ENCODE results near the gene TBC1D9.
"Not testable (repeated sequence)": the region's sequence is repeated elsewhere in the genome, so short reads cannot be mapped to it uniquely, and the experiment has no call there.

Gene TBC1D9

DNA sequence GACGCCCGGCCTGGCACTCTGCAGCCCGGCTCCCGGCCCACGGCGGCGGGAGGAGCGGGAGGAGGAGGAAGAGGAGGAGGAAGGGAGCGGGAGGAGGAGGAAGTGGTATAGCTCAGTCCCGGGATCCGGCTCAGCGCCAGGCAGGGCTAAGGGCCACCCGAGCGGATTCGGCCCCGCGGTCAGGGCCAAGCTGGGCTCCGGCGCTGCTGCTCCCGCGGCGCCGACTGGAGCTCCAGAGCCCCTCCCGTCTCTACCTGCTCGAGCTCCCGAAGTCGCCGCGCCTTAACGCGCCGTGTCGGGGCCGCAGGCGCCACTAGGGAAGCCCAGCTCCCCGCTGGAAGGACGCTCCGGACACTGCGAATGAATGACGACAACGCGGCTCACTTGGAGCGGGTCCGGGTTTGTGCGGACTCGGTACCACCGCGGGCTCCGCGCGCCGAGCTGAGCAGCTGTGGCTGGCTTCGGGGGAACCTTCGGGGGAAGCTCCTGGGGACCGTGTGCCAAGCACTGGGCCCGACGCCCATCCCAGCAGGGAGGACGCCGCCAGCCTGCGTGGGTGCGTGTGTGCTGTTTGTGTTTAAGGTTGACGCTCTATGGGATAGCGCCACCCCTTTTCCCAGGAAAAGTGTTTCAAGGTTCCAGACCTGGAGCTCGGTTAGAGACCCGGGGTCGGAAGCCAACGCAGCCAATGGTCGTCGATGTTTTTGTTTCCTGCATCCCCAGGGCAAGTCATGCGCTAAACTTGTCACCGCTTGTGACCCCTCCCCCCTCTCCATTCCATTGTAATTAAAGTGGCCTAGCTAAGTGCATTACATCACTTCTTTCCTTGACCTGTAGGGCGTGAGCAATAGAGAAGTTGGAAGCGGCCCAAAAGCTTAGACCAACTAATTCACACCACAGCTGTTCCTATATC is at the start of gene TBC1D9:
TBC1D9 (minus strand) TSS at position 67 of the 913 bp plus-strand sequence. CDS start 340 bp downstream, outside the sequence.
- peak; percentile 34 to 43 for DNase-seq

DNA sequence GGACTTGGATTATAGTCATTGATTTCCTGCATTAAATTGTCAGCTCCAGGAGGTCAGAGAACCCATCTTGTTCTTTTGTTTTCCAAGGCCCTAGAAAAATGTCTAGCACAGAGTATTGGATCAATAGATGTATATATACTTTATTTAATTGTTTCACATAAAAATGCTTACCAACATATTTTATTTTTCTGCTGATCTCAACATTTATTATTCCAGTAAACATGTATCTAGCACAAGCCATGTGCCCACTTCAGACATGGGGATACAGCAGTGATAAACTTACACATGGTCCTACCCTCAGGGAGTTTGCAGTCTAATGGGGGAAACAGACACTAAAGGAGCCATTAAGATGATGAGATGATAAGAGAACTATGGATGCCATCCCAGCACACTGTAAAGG is 49.1 kb upstream of the TBC1D9 start:
- no peak for DNase-seq

DNA sequence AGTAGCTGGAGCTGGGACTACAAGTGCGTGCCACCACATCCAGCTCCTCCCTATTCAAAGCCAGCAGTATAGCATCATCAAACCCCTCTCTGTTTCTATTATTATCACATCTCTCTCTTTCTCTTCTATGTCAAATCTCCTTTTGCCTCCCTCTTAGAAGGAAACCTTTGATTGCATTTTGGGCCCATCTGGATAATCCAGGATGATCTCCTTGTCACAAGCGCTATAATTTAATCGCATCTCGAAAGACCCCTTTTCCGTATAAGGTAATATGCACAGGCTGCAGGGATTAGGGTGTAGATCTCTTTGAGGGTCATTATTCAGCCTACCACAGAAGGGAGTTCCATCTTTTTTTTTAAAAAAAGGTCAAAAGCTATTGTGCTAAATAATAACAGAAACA is 46.4 kb upstream of the TBC1D9 start:
- DNase-seq, result no peak

DNA sequence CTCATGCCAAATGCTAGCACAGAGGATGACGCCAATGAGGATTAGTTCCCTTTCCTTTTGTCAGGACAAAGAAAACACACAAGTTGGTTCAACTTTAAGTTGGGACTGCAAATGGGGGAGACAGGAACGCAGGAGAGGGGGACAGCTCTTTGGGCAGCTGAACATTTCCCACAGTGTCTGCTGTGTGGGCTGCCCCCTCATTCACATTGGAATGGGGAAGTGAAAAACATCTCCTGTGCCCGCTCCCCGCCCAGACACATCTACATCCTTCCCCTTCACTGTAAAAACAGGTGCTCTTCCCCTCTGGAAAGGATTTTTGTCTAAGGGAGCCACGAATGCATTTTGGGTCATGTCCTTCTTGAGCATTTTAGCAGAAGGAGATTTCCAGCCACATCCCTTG is 44.5 kb upstream of the TBC1D9 start:
- DNase-seq, result peak; percentile 21 to 47

DNA sequence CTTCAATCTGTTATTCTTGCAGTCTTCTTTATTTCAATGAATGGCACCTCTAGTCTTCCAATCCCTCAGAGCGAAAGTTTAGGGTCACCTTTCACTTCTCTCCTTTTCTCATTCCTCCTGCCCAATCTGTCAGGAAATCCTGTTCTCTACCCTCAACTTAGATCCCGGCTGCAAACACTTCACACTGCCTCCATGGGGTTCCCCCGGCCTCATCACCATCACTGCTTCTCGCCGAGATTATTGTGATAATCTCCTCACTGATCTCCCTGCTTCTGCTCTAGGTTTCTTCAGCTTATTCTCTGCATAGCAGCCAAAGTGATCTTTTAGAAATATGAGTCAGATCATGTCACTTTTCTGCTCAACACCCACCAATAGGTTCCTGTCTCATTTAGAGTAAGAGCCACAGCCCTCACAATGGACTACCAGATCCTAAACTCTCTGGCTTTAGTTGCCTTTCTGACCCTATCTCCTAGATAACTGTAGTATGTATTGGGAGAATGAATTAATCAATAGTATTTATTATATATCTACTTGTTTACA is 43.6 kb upstream of the TBC1D9 start:
- DNase-seq, result no peak

DNA sequence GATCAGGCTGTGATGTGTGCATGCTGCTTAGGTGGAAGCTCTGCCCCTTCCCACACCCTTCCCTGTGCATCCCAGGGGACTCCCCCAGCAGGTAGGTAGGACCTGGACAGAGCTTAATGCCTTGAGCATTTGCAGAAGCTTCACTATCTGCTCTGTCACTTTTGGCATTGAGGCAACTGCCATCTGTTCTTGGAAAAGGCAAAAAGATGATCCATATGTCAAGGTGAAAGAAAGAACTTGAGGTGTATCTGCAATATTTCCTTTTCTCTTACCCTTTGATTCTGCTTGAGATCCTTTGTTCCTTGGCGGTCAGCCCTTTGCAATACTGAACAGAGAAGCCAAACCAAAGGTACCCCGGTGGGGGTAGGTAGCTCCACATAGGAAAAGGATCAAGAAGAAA is 37.1 kb upstream of the TBC1D9 start:
- DNase-seq, result no peak

DNA sequence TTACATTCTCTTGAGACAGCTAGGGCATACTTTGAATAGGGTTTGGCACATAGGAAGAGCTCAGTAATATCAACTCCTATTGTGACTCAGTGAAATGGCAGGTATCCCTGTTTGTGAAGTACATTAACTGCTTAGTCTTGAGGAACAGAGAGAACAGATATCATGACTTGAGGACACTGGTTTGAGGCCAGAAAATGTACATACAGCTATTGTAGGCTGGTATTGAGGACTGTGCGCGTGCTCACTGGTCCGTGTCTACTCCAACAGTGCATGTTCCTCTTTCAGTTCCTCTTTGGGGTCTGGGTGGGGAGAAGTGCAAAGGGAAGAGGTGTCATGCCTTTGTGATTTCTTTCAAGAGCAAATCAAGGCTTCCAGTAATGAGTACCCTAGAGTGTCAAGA is 34.6 kb upstream of the TBC1D9 start:
- DNase-seq, result peak; percentile 57 to 75

DNA sequence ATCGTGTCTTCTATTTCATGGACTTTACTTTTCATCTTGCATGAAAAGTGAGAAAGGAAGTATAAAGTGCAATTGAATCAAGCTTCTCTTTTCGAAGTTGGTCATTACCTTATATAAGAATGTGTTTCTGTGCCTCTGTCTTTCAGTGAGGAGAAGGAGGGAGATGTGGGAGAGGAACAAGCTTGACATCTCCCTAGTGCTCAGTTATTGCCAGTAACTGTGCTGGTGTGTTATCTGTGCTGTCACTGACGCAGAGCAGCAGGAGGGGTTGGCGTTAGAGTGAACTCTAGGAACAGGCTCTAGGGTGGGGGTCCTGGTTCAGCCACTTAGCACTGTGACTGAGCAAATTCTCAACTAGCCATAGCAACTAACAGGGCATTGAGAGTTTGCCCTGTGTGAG is 34.0 kb upstream of the TBC1D9 start:
- no peak for DNase-seq

DNA sequence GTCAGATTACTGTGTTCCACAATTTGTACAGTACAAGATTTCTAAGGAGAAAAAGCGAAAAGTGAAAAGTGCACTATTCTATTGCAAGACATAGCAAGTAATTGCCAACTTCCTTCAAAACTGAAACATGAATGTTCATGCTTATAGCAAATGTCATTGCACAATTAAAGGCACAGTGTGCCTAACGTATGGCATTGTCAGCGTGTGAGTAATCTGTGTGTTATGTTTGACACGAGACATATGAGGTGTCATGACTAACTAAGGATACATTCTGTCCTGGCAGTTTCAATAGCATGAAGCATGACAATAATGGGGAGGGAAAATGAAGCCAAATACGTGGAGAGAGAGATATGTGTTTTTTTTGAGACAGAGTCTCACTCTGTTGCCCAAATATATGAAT is 33.6 kb upstream of the TBC1D9 start:
- DNase-seq, result no peak

DNA sequence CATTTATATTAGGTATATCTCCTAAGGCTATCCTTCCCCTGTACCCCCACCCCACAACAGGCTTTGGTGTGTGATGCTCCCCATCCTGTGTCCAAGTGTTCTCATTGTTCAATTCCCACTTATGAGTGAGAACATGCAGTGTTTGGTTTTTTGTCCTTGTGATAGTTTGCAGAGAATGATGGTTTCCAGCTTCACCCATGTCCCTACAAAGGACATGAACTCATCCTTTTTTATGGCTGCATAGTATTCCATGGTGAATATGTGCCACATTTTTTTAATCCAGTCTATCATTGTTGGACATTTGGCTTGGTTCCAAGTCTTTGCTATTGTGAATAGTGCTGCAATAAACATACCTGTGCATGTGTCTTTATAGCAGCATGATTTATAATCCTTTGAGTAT is 26.6 kb upstream of the TBC1D9 start:
- DNase-seq, result not testable (repeated sequence)

DNA sequence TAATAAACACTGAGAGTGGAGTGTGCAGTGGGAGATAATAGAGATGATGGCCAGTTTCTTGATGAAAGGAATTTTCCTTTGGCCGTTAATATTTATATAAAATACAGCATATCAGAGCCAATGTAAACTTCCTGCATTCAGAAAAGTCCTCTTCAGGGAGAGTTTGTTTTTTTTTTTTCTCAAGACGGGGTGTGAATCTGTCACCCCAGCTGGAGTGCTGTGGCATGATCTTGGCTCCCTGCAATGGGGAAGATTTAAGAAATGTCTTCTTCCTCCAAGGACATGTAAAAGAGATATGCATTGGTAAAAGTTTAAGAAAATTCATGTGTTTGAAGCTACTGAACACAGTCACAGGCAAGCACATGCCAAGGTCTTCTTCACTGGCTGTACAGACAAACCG is 25.4 kb upstream of the TBC1D9 start:
- no peak for DNase-seq

DNA sequence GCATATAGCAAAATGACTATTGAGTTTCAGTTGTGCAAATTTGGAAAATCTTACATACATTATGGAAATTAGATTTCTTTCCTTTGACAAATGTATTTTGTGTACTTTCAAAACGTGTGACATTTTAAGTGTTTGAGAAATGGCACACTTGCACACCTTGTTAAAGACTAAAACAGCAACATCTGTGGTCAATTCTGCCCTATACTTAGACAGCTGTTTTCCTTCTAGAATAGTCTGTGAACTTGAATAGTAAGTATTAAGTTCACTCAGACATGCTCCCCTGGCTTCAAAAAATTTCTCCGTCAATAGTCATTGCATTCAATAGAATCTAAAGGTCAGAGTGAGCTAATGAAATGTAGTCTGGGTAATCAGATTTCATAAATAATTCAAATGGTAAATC is 21.7 kb upstream of the TBC1D9 start:
- no peak for DNase-seq

DNA sequence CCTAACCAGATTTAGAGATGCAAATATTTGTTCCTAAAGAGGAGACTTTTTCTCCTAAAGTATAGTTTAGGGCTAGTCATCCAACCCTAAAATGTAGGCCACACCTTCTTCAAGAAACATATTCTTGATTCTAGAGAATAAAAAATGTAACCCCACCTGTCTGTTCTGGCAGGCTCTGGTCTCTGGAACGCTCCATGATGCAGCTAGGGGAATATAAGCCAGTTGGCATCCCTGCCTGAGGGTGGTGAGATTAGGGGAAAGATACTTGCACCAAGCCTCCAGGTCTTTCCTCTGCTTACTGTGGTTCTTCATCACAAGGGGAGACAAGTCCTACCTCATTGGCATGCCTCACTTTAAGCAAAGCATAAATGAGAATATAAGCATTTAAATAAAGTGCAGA is 21.2 kb upstream of the TBC1D9 start:
- no peak for DNase-seq

DNA sequence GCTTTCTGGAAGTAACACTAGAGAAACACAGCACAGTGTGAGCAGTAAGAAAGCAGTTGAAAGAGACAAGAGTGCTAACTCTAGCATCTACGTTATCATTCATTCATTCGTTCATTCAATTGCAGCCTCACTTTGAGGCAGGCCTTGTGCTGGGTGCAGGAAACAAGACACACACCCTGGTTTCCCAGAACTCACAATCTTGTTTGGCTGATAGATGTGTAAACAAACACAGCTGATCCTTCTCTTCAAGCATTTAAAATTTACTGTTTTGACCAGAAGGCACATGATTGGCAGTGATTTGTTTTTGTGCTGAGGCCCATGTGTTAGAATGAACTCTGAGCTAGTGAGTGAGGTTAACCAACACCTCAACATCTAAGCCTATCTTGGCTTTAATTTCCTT is 20.4 kb upstream of the TBC1D9 start:
- no peak for DNase-seq

DNA sequence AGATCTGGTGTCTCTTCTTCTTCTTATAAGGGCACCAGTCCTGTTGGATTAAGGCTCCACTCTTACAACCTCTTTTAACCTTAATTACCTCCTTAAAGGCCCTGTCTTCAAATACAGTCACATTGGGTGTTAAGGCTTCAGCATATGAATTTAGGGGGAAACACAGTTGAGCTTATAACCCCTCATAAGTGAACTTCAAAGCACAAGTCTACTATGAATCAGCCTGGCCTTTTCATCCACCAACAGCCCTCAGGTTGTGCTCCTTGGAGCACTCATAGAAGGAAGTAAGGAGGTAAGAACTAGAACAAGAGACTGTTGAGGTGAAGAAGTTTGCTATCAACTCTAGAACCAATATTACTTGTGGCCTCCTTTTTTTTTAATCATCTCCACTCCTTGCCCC is 18.8 kb upstream of the TBC1D9 start:
- DNase-seq, result no peak

DNA sequence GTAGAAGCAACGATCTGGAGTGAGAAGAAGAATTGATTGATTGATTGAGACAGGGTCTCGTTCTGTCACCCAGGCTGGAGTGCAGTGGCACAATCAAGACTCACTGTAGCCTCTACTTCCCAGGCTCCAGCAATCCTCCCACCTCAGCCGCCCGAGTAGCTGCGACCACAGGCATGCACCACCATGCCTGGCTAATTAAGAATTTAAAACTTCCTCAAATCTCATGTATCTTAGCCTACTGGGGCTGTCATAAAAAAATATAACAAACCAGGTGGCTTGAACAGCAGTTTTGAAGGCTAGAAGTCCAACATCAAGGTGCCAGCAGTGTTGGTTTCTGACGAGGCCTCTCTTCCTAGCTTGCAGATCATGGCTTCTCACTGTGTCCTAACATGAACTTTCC is 18.3 kb upstream of the TBC1D9 start:
- no peak for DNase-seq

DNA sequence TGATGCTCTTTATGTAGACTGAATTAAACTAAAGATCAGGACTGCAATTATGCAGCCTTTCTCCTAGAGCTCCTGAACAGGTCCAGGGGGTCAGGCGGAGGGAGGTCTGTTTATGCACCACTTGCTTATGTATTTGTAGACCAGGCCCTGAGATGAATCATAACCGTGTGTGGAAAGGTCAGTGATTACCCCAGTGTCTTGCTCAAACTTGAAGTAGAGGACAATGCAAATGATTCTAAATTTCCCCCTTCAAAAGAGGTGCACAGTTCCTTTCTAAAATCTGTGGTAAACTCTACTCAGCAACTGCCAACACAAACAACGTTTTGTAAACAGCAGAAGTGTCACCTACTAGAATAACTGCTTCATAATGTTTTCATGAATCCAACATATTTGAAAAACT is 13.0 kb upstream of the TBC1D9 start:
- DNase-seq, result no peak

DNA sequence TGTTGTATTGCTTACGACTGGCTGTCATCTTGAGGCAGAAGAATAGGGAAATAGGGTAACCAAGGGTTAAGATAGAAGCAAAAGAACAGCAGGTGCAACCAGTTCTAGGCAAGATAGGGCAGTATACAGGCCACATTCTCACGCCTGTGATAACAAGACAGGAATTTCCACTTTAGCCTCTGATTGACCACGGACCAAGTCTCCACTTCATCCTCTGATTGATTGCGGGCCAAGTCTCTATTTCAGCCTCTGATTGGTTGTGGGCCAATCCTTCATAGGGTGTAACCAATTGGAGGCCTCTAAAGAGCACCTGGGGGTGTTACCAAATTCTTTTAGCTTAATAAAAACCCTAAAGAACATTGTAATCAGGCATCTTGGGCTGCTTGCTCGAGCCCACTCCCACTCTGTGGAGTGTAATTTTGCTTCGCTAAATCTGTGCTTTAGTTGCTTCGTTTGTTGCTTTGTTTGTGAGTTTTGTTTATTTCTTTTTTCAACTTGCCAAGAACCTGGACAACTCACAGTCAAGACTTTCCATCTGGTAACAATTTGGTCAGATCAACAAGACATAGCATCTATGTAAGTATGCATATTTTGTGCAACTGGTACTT is 8.7 kb upstream of the TBC1D9 start:
- no peak for DNase-seq

DNA sequence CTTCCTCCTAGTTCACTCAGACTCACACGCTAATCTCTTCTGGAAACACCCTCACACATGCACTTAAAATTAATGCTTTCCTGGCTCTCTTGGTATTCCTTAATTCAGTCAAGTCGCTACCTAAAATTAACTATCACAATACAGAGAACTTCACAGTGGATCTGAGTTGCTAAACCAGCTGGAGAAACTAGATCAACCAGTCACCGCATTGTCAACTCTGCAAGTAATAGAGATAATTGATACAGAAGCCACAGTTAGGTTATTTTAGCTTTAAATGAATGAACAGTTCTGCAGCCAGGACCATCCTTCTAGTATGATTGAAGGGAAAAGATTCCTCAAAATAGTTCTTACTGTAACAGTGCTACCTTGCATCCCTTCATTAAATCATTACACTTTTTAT is 6.0 kb upstream of the TBC1D9 start:
- DNase-seq, result no peak

DNA sequence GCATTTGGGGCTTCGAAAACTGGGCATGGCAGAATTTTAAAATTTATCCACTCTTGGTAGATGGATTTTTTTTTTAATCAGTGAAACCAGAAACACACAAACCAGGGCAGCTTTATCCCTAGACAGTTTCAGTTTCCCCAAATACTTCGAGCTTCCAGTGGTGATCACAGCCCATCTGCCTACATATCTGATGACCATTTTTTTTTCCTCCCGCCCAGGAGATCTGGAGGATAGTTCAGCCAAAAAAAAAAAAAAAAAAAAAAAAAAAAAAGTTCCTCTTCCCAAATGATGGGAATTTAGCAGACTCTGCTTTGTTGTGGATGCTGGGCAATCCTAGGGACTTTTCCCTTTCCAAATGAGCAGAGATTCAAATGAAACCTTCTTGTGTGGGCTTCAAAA is 1.0 kb upstream of the TBC1D9 start:
- DNase-seq, result no peak

DNA sequence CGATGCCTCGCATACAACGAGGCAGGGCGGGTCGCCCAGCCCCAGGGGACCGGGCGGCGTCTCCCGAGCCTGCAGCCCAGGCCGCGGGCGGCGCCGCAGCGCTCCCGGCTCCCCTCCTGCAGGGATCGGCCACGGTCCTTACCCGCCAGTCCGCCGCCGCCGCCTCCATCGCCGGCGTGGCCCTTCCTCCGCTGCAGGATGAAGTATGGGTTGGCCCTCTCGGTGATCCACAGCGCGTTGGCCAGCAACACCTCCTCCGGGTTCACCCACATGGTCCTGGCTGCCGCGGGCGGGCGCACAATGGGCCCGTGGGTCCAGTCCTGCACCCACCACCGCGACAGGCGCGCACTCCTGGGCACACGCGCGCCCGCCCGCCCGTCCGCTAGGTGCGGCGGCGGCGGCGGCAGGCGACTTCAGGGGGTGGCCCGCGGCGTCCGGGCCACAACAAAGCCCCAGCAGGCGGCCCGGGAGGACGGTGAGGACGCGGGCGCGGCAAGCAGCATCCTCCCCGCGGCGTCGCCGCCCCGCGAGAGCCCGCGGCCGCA is 339 bp downstream of the TBC1D9 start:
- DNase-seq, result peak in 1 of 2 experiments; percentile 10

DNA sequence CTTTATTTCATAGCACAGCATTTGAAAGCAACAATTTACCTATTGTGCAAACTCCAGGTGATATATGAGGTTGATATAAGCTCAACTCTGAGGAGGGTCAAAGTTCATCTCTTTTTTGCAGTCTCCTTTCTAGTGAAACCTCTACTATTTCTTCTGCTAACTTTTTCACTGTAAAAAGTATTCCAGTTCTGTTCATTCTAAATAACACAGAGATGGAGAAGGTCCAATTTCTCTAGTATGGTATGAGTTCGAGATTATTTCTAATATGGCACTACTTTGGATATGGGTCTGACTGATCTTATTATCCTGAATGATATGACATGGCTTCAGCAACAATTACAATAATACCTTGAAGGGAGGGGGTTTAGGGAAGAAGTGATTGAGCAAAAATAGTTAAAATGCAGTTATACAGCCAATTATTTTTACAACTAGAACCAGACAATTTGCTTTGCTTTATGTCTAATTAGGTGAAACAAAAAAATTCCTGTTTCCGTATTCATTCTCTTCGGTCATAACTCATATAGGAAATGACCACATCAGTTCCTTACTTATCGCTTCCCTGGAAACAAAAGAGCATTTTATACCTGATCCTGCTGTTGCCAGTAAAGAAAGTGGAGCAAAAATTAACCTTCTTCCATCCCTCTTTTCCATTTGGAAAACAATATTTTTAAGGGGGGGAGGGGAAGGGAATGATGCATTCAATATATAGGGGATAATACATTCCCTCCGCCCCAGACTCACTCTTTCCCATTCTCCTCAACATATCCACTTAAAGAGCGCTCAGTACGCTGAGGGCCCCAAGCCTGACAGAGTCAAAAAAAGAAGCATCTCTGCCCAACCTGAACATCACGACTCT is 1.0 kb downstream of the TBC1D9 start:
- no peak for DNase-seq

DNA sequence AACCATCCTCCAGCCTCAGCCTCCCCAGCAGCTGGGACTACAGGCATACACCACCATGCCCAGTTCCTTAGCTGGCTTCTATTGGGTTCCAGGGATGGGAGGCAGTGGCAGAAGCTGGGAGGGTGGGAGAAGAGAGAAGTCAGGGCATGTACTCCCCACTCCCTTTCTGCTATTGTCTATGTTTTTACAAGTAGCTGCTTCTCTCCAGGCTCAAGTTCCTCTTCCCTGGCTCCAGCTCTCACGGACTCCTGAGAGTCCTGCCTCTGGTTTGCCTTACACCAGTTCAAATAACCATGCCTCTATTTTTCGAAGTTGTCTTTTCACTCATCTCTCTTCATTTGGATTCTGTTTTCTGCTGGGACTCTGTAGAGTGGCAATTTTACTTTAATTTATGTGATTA is 2.9 kb downstream of the TBC1D9 start:
- DNase-seq, result peak in 1 of 2 experiments; percentile 3

Data from Kasumi-1 (cell line).